Measurements from ENCODE around the gene SYT3.
"Not testable (repeated sequence)": the region's sequence is repeated elsewhere in the genome, so short reads cannot be mapped to it uniquely, and the experiment has no call there.

The SYT3 gene

DNA sequence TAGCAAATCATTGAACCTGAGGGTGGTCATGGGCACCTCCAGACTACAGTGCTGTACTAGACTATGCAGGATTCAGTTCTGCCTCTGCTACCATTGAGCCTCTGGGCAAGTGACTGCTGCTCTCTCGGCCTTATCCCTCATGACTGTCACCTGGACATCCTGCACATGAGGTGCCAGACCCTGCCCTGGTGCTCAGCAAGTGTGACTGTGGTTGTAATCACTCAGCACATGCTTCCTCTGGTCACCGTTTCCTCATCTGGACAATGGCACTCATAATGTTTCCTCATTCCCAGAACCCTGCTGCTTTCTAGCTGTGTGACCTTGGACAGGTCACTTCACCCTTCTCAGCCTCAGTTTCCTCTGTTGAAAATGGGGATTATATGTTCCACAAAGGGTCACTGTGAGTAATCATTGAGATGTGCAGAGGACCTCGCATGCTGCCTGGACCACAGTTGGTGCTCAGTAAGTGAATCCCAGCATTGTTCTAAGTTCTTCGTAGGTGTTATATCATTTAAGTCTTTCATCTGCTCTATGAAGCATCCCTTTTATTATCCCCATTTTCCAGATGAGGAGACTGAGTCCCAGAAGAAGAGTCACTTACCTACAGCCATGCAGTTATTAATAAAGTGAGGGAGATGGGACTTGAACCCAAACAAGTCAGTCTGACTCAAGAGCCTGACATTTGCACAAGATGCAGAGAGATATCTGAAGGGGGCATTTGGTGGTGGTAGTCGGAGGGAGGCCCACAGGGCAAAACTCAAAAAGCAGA is 3.2 kb downstream of the SYT3 start:
- DNase-seq (ENCODE audit: low spot score): no peak

DNA sequence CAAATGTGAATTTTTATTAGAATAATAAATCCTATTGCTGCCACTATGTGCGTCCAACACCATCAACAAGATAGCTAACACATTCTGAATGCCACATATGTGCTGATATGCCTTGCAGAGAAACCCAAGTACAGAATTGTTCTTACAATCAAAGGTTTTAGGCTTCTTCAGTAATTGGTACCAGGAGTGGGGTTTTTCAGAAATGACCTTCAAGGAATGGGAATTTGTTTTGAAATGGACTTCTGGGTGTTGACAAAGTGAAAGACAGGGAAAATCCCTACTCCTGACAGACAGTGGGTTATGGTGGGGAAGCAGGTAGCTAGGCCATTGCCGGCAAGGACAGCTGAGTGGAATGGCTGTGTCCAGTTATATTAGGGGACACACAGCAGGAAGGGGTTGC is 5.7 kb downstream of the SYT3 start:
- no peak for DNase-seq (ENCODE audit: low spot score)

DNA sequence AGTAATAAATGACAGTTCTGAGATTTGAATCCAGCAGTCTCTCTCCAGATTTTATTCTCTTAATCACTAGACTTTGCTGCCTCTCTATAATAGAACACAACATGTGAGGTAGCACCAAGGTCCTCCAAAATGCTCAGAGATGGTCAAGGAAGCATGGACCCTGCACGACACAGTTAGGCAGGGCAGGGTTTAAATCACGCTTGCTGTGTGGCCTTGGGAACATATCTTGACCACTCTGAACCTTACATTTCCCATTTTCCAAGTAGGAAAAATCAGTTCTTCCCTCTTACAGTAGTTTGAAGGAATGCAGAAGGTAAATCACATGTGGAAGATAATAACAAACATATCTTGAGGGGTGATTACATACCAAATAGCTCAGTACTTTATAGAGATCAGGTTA is 6.3 kb downstream of the SYT3 start:
- no peak for DNase-seq (ENCODE audit: low spot score)

DNA sequence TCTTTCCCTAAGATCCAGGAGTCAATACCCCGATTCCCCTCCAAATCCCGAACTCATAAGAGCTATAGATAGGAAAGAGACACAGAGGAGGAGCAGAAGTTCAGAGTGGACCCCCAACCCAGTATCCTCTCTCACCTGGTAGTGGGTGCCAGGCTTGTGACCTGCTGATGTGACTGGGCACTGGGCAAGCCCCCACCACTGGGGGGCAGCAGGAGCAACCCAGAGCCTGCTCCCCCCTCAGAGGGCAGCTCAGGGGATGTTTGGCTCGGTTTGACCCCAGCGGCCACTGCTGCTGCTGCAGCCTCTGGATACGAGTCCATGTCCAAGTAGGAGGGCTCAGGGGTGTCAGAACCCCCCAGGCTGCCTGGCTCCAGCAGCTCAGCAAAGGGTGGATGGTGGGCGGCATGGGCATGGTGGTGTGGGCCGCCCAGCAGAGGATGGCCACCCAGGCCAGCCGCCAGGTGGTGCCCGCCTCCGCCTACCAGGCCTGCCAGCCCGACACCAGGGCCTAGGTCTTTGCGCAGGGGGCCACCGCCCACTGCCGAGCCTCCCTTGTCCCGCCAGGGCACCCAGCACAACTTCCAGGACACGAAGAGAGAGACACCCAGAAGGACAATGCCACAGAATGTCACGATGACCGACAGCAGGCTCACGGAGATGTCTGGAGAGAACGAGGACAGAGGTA is 7.4 kb downstream of the SYT3 start:
- no peak for DNase-seq (ENCODE audit: low spot score)

DNA sequence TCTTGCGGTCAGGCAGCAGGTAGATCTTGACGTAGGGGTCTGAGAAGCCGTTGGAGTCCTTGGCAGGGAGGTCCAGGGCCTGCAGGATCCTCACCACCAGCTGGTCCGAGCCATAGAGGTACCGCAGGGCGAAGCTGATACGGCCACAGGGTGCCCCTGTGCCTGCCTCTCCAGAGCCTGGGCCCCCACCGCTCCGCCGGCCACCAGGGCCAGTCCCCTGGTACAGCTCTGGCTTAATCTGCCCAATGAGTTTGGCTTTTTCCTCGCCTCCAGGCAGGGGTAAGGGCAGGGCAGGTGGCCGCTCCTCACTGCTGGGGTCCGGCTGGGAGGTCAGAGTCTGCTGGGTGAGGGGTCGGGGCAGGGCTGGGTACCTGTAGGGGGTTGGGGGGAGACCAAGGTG is 9.9 kb downstream of the SYT3 start:
- no peak for DNase-seq (ENCODE audit: low spot score)

DNA sequence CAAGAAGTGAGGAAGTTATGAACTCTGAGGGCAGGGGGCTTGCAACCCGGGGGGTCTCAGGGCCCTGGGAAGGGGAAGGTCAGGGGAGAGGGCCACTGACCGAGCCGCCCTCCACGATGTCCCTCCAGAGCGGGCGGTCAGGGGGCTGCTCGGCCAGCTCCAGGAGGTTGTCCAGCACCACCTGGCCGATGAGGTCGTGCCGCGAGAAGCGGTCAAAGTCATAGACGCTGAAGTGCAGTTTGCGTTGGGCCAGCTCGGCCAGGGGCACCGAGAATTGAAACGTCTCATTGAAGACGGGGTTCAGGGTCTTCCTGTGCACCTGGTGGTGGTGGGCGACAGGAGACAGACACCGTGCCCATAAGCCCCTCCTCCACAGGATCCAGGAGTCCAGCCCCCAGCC is 10.5 kb downstream of the SYT3 start:
- no peak for DNase-seq (ENCODE audit: low spot score)

DNA sequence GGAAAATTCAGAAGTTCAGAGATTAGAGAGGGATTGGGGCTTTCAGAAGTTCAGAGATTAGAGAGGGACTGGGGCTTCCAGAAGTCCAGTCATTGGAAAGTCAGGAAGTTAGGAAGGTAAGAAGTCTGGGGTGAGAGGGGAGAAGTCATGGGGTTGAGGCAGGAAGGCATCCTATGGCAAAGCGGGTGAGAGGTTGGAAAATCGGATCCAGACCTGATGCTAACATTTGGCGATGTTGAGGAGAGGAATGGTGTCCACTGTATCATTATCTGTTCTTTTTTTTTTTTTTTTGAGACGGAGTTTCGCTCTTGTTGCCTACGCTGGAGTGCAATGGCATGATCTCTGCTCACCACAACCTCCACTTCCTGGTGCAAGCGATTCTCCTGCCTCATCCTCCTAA is 11.1 kb downstream of the SYT3 start:
- no peak for DNase-seq (ENCODE audit: low spot score)

DNA sequence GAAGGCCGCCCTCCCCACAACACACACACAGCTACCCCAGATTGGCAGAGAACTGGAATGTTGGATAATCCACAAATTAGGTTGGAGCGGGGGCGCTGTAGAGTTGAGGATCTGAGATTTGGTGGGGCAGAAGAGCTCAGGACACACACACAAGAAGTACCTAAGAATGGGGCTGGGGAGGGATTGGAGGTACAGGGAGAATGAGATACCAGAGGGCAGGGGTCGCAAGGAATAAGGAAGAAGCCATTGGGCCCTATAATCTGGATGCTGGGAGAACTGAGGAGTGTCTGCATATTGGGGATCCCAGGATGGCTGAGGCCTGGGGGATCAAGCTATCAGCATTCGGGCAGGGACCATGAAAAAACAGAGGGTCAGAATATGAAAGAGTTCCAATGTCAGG is 11.5 kb downstream of the SYT3 start:
- no peak for DNase-seq (ENCODE audit: low spot score)

DNA sequence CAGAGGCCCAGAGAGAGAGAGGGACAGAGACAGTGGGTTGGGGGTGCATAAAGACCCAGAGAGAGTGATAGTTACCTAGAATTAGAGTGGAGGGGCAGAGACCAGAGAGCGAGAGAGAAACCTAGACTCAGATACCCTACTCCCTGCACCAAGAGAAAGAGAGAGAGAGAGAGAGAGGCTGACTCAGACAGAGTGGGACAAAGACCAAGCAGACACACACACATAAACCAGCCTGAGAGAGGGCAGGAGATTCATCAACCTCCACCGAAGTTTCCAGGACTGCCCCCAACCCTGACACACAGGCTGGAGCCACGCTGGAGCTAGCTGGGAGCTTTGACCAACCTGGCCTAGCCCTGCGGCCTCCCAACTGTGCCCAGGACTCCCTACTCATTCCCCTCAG is 12.9 kb downstream of the SYT3 start:
- no peak for DNase-seq (ENCODE audit: low spot score)

DNA sequence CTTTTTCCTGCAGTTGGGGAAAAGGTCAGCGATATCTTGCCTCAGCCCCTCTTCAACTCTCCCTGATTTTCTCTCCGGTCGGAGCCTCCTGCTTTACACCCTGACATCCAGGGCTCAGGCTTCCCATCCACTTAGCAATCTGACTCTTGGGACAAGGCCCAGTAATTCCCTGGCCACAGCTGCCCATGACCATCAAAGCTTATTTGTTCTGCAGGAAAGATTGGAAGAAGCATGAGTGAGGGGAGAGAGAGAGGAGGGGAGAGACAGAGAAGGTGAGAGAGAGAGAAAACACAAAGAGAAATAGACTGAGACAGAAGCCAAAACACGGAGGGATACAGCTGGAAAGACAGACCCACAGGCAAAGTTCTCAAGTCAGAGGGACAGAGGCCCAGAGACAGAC is 13.7 kb downstream of the SYT3 start:
- DNase-seq (ENCODE audit: low spot score): no peak

DNA sequence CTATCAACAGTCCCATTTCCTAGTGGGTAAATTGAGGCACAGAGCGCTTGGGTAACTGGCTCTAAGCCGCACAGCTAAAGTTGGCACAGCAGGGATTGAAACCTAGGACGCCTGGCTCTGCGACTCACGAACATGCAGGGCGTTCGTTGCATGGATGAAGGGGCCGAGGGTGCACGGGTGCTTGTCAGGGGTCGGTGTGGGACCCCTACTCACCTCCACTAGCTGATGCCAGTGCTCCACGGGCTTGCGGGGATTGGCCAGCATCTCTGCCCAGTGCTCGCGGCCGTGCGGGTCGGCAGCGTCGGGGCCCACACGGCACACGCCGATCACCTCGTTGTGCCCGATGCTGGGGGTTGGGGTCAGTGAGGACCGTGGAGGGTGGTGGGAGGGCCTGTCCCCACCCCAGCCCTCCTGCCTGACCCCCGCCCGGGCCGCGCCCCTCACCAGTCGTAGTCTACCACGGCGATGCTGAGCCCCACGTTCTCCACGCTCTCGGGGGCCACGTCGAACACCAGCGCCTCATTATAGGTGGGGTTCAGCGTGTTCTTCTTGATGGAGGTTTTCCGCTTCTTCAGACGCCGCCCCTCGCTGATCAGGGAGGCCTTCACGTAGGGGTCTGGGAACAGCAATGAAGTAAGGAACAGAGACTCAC is 14.6 kb downstream of the SYT3 start:
- DNase-seq (ENCODE audit: low spot score): no peak

DNA sequence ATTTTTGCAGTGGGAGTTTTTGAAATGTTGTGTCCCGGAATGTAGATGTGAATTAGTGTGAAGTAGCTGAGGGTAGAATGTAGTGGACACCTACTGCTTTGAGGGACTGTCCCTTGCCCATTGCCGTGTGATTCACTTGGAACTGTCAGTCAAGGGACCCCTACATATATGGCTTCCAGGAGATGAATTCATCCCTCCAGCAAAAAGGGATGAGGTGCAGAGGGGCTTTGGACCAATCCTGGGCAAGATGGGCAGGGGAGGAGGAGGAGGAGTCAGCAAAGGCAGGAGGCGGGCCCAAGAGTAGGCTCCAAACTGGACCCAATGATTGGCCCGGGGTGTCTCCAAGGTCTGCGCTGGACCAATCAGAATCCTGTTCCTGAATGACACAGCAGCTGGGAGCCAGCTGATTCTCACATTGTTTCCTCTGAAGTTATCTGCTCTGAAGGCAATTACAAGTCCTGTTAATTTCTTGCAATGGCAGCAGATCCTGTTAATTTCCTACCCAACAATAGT is 19.2 kb downstream of the SYT3 start:
- DNase-seq (ENCODE audit: low spot score): not testable (repeated sequence)

DNA sequence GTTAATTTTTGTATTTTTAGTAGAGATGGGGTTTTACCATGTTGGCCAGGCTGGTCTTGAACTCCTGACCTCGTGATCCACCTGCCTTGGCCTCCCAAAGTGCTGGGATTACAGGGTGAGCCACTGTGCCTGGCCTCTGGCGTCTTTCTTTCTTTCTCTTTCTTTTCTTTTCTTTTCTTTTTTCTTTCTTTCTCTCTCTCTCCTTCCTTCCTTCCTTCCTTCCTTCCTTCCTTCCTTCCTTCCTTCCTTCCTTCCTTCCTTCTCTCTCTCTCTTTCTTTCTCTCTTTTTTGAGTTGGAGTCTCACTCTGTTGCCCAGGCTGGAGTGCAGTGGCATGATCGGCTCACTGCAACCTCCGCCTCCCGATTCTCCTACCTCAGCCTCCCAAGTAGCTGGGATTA is 20.5 kb downstream of the SYT3 start:
- DNase-seq (ENCODE audit: low spot score): not testable (repeated sequence)

DNA sequence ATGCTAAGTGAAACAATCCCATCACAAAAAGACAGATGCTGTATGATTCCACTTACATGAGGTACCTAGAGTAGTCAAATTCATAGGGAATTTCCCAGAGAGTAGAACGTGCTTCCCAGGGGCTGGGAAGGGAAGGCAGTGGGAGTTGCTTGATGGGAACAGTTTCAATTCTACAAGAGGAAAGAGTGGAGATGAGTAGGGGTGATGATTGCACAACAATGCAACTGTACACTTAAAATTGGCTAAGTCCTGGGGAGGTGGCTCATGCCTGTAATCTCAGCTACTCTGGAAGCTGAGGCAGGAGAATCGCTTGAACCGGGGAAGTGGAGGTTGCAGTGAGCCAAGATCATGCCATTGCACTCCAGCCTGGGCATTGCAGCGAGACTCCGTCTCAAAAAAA is 21.3 kb downstream of the SYT3 start:
- DNase-seq (ENCODE audit: low spot score): not testable (repeated sequence)

DNA sequence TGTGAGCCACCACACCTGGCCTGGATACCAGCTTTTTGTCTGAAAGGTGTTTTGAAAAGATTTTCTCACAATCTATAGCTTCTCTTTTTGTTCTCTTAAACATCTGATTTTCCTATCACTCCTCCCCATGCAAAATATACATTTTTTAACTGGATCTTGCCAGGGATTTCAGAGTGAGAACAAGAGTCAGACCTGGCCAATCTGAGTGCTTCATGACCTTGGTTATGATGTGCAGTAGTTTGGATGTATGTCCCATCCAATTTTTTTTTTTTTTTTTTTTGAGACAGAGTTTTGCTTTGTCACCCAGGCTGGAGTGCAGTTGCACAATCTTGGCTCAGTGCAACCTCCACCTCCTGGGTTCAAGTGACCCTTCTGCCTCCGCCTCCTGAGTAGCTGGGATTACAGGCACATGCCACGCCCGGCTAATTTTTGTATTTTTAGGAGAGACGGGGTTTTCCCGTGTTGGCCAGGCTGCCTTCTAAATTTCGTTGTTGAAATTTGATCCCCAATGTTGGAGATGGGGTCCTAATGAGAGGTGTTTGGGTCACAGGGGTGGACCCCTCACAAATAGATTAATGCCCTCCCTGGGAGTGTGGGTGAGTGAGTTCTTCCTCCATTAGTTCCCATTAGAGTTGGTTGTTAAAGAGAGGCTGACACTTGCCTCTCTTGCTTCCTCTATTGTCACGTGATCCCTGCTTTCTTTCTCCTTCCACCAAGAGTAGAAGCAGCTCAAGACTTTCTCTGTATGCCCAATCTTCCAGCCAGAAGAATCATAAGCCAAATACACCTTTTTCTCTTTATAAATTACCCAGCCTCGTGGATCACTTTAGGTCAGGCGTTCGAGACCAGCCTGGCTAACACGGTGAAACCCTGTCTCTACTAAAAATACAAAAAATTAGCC is 26.9 kb downstream of the SYT3 start:
- not testable (repeated sequence) for DNase-seq (ENCODE audit: low spot score)

DNA sequence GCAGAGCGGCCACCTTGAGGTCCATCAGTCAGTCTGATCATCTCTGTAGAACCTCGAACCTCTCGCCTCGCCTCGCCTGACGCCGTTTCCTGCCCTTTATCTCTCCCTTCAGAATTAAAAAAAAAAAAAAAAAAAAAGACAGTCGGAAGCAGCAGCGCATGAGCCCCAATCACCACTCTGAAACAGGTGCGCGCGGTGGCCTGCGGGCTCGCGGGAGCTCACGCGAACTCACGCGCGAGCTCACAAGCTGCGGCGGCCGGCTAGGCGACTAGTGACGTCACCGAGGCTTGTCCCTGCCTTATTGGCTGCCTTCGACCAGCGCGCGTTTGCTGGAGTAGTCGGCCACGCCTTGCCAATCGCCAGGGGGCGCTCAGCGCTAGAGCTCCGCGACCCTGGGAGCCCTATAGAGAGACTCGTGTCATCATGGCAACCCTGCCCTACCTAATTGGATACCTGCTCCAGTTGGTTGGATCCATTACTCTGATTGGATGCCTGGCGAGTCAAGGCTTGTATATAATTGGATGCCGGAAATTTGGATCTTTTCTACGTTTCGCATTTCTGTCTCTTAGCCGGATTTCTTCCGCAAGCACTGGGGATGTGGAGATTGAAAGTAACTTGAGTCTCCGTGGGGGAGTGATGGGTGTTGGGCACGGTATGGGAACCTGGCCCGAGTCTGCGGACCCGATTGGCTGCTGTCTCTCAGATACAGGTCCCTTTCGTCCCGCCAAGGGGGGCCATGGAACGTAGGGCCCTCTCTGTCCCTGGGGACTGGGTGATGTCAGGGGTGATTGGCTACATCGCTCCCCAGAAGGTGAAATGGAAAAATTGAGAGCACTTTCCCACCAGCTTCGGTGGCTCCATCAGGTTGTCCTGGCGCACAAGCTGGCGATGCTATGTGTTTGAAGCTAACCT is 31.6 kb downstream of the SYT3 start:
- DNase-seq (ENCODE audit: low spot score): peak; percentile 94

DNA sequence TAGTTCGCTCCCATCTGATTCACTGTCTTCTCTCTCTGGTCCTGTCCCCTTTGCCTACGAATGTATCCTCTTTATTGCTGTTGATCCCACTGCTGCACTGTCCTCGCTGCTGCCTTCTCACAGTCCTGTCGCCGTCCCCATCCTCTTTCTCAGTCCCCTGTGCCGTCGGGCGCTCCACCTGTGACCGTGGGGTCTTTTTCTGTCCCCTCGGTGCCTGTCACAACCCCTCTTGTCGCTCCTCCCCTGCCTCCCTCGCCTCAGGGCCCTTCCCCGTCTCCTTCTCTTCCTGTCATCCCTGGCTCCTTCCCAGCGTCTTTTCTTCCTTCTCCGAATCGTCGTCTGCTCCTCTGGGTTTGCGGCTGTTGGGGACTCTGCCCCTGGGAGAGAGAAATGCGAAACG is 32.3 kb downstream of the SYT3 start:
- no peak for DNase-seq (ENCODE audit: low spot score)

DNA sequence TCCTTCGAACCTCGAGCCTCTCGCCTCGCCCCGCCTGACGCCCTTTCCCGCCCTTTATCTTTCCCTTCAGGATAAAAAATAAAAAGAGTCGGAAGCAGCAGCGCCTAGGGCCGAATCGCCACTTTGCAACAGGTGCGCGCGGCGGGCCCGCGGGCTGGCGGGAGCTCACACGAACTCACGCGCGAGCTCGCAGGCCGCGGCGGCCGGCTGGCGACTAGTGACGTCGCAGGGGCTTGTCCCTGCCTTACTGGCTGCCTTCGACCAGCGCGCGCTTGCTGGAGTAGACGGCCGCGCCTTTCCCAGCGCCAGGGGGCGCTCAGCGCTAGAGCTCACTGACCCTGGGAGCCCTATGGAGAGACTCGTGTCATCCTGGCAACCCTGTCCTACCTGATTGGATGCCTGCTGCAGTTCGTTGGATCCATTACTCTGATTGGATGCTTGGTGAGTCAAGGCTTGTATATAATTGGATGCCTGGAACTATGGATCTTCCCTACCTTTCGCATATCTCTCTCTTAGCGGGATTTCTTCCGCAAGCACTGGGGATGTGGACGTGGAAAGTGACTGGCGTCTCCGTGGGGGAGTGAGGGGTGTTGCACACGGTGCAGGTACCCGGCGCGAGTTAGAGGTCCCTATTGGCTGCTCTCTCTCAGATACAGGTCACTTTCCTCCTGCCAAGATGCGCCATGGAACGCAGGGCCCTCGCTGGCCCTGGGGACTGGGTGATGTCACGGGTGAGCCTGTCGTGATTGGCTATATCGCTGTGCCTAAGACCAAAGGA is 33.4 kb downstream of the SYT3 start:
- not testable (repeated sequence) for DNase-seq (ENCODE audit: low spot score)

DNA sequence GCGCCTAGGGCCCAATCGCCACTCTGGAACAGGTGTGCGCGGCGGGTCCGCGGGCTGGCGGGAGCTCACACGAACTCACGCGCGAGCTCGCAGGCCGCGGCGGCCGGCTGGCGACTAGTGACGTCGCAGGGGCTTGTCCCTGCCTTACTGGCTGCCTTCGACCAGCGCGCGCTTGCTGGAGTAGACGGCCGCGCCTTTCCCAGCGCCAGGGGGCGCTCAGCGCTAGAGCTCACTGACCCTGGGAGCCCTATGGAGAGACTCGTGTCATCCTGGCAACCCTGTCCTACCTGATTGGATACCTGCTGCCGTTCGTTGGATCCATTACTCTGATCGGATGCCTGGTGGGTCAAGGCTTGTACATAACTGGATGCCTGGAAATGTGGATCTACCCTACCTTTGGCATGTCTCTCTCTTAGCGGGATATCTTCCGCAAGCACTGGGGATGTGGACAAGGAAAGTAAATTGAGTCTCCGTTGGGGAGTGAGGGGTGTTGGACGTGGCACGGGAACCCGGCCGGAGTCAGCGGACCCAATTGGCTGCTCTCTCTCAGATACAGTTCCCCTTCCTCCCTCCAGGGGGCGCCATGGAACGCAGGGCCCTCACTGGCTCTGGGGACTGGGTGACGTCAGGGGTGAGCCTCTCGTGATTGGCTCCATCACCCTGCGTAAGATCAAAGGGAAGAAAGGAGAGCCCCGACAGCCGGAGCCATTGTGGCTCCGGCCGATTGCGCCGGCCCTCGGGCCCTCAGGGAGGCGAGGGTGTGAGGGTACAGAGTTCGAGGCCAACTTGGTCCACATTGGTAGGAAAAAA is 35.2 kb downstream of the SYT3 start:
- DNase-seq (ENCODE audit: low spot score): not testable (repeated sequence)

All from germinal center (tissue), 1 donor.